ENCODE results near the gene MBTPS1.

DNA sequence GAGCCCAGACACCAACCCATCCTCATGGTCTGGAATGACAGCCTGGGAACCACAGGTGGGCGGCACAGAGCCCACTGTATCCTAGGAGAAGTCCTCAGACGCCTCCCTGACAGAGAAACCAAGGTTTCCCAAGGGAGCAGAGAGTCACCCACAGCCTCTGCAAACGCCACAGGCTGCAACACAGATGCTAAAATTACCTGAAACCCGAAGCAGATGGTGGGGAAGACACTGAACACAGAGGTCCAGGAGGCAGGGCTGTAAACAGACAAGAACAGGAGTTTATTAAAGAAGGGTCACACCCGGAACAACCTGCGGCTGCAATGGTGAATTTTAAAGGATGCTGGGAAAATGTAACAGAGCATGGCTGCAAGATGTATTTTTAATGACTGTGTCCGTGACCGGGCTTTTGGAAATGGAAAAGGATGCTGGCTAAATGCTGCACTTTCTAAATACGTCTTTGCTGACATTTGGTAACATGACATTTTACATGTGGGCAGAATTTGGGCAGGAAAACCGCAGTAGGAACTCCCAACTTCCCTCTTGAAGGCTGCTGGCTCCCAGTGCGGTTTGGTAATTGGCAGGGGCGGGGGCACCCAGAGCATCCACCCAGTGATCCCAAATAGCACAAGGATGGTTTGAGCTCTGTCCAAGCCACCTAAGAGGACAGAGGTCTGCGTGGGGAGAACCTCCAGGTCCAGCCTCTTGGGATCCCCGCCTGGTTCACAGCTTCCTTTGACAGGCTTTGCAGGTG lies 87.3 kb downstream of the MBTPS1 start:
- TF ChIP-seq, protein P1, sequence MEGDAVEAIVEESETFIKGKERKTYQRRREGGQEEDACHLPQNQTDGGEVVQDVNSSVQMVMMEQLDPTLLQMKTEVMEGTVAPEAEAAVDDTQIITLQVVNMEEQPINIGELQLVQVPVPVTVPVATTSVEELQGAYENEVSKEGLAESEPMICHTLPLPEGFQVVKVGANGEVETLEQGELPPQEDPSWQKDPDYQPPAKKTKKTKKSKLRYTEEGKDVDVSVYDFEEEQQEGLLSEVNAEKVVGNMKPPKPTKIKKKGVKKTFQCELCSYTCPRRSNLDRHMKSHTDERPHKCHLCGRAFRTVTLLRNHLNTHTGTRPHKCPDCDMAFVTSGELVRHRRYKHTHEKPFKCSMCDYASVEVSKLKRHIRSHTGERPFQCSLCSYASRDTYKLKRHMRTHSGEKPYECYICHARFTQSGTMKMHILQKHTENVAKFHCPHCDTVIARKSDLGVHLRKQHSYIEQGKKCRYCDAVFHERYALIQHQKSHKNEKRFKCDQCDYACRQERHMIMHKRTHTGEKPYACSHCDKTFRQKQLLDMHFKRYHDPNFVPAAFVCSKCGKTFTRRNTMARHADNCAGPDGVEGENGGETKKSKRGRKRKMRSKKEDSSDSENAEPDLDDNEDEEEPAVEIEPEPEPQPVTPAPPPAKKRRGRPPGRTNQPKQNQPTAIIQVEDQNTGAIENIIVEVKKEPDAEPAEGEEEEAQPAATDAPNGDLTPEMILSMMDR (IDR thresholded peaks at IDR 0.05), result no peak
- TF ChIP-seq ZFX (IDR thresholded peaks at IDR 0.05; ENCODE audit: borderline replicate concordance), result no peak

Measured in 22Rv1 (cell line).